Activated CD4-positive, alpha-beta T cell treated with anti-CD3 and anti-CD28 coated beads, Interleukin-10, Interleukin-2, amounts not matched to agents 100 ng/mL and 50 ng/mL, durations not matched to agents 16 hours and 8 hours (primary cell): ENCODE data around the gene SMPD3.
A peak's percentile ranks its signal among the peaks of the same experiment; 100 is the strongest.

Experiments used
- DNase-seq: peaks from one replicate; pipeline ENCODE4 v3.0.0-alpha.2; 2020

The SMPD3 gene

GRCh38 chr16:68379472-68380347 is 68.6 kb downstream of the SMPD3 start:
- DNase-seq = no peak

- DNase-seq = no peak
Measured at GRCh38 chr16:68378436-68379415, 69.6 kb downstream of the SMPD3 start.

GRCh38 chr16:68377667-68378393 is 70.5 kb downstream of the SMPD3 start:
- DNase-seq = no peak

GRCh38 chr16:68377221-68377620 is 71.1 kb downstream of the SMPD3 start:
- no peak for DNase-seq

- no peak for DNase-seq
Measured at GRCh38 chr16:68376590-68376989, 71.7 kb downstream of the SMPD3 start.

GRCh38 chr16:68375801-68376536 is 72.3 kb downstream of the SMPD3 start:
- no peak for DNase-seq

- DNase-seq = no peak
Measured at GRCh38 chr16:68374961-68375660, 73.2 kb downstream of the SMPD3 start.

GRCh38 chr16:68374246-68374805 is 74.0 kb downstream of the SMPD3 start:
- no peak for DNase-seq

- no peak for DNase-seq
Measured at GRCh38 chr16:68373528-68374245, 74.6 kb downstream of the SMPD3 start.

GRCh38 chr16:68372806-68373205 is 75.5 kb downstream of the SMPD3 start:
- no peak for DNase-seq

- DNase-seq = no peak
Measured at GRCh38 chr16:68372381-68372720, 76.0 kb downstream of the SMPD3 start.

- no peak for DNase-seq
Measured at GRCh38 chr16:68371706-68372380, 76.5 kb downstream of the SMPD3 start.

GRCh38 chr16:68371276-68371651 is 77.0 kb downstream of the SMPD3 start:
- DNase-seq = no peak

- peak; percentile 36 for DNase-seq
Measured at GRCh38 chr16:68370581-68371275, 77.6 kb downstream of the SMPD3 start.

- DNase-seq = peak; percentile 57
Measured at GRCh38 chr16:68369697-68370580, 78.4 kb downstream of the SMPD3 start.

GRCh38 chr16:68369168-68369567 is 79.1 kb downstream of the SMPD3 start:
- DNase-seq = no peak

- no peak for DNase-seq
Measured at GRCh38 chr16:68368301-68368888, 79.9 kb downstream of the SMPD3 start.

GRCh38 chr16:68367891-68368290 is 80.4 kb downstream of the SMPD3 start:
- no peak for DNase-seq
